Measurements from ENCODE around the gene PHTF2.

PHTF2 gene

DNA sequence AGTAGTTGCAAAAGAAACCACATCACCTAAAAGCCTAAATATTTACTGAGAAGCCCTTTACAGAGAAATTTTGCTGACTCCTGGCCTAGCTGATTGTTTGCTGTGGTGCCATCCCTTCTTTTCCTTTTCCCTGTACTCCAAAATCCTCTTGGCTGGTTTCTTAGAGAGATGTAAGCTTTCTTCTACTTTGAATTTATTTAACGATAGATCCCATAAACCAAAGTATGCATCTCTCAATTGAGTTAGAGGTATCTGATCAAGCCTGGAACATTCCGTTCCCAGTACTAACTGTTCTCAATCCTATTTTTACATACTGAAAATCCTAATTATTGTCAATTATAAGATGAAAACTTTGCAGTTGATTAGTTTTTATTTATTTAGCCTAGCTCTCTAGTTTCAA, 6.6 kb upstream of the PHTF2 start (continued):
- TF ChIP-seq TRIM28 (IDR thresholded peaks at IDR 0.05; ENCODE audit: borderline replicate concordance, low read length), result no peak
- no peak for TF ChIP-seq ZNF350 (tag by site-specific recombination; IDR thresholded peaks at IDR 0.05)
- no peak for TF ChIP-seq ZBTB11 (tag by site-specific recombination; conservative IDR thresholded peaks at IDR 0.05; ENCODE audit: low read depth)
- no peak for TF ChIP-seq ZNF354C (tag by site-specific recombination; IDR thresholded peaks at IDR 0.05; ENCODE audit: borderline replicate concordance, low read depth)
- no peak for TF ChIP-seq ZSCAN30 (tag by site-specific recombination; IDR thresholded peaks at IDR 0.05)
- TF ChIP-seq, protein P1, sequence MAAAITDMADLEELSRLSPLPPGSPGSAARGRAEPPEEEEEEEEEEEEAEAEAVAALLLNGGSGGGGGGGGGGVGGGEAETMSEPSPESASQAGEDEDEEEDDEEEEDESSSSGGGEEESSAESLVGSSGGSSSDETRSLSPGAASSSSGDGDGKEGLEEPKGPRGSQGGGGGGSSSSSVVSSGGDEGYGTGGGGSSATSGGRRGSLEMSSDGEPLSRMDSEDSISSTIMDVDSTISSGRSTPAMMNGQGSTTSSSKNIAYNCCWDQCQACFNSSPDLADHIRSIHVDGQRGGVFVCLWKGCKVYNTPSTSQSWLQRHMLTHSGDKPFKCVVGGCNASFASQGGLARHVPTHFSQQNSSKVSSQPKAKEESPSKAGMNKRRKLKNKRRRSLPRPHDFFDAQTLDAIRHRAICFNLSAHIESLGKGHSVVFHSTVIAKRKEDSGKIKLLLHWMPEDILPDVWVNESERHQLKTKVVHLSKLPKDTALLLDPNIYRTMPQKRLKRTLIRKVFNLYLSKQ (tag by site-specific recombination; IDR thresholded peaks at IDR 0.05; ENCODE audit: borderline replicate concordance), result no peak
- TF ChIP-seq ZNF211 (tag by site-specific recombination; IDR thresholded peaks at IDR 0.05; ENCODE audit: low read depth), result no peak
- no peak for TF ChIP-seq RBAK (tag by site-specific recombination; IDR thresholded peaks at IDR 0.05)
- no peak for TF ChIP-seq SP3 (tag by site-specific recombination; IDR thresholded peaks at IDR 0.05)

GRCh38 chr7:77794000-77794399, 4.6 kb upstream of the PHTF2 start:
- POLR2A ChIA-PET, result no interaction called here
- no peak for TF ChIP-seq ZNF266 (tag by site-specific recombination; IDR thresholded peaks at IDR 0.05; ENCODE audit: low read depth)
- no peak for TF ChIP-seq ZBTB11 (tag by site-specific recombination; conservative IDR thresholded peaks at IDR 0.05; ENCODE audit: low read depth)
- no peak for TF ChIP-seq ZNF560 (tag by site-specific recombination; IDR thresholded peaks at IDR 0.05; ENCODE audit: borderline replicate concordance)
- TF ChIP-seq GLIS1 (tag by site-specific recombination; IDR thresholded peaks at IDR 0.05), result no peak
- TF ChIP-seq ZNF571 (tag by site-specific recombination; IDR thresholded peaks at IDR 0.05), result no peak
- TF ChIP-seq TSHZ1 (tag by site-specific recombination; IDR thresholded peaks at IDR 0.05; ENCODE audit: borderline replicate concordance), result no peak
- TF ChIP-seq ZNF830 (tag by site-specific recombination; IDR thresholded peaks at IDR 0.05; ENCODE audit: low read depth), result no peak
- TF ChIP-seq HOXD13 (CRISPR knock-in tag; IDR thresholded peaks at IDR 0.05; ENCODE audit: borderline replicate concordance), result no peak
- no peak for TF ChIP-seq ZNF292 (tag by site-specific recombination; IDR thresholded peaks at IDR 0.05; ENCODE audit: borderline replicate concordance, low read depth)
- no peak for TF ChIP-seq REPIN1 (tag by site-specific recombination; IDR thresholded peaks at IDR 0.05; ENCODE audit: low read depth)
- TF ChIP-seq OSR2 (tag by site-specific recombination; IDR thresholded peaks at IDR 0.05), result no peak
- no peak for TF ChIP-seq MZF1 (tag by site-specific recombination; IDR thresholded peaks at IDR 0.05; ENCODE audit: borderline replicate concordance)
- no peak for TF ChIP-seq ZFP69B (tag by site-specific recombination; IDR thresholded peaks at IDR 0.05)
- peaks cover 4% of the 10 kb centered on the region in 2 experiments; a peak in 2 of 3 replicates for H3K36me3 ChIP-seq (ENCODE audit: control insufficient read depth in 2 of 2, insufficient read depth in 1 of 2, low read length in 2 of 2)

More at GRCh38 chr7:77794000-77794399, 4.6 kb upstream of the PHTF2 start:
- Histone ChIP-seq H3K27ac (ENCODE audit: extremely low read depth, low read depth, low read length) (no peak overlapping the region), H3K4me1 (ENCODE audit: control insufficient read depth, insufficient read depth, low read length) (peaks cover 12% of the 10 kb centered on the region), H3K4me3 (ENCODE audit: low read depth, low read length) (no peak overlapping the region), H3K9me3 (ENCODE audit: control insufficient read depth, insufficient read depth, low read depth, low read length) (no peaks in the 10 kb centered on the region)
- CTCF ChIA-PET, result interaction anchor here (0.7 kb wide), 1 partner anchor 141 kb away, joined by 6 read pairs; no protein-coding TSS in a partner anchor
